Suppressor macrophage treated with lipopolysaccharide for 4 hours (primary cell): ENCODE measurements around the gene PRRT1.
A peak's percentile ranks its signal among the peaks of the same experiment; 100 is the strongest.
"Not testable (repeated sequence)": the region's sequence is repeated elsewhere in the genome, so short reads cannot be mapped to it uniquely, and the experiment has no call there.

Experiments
- DNase-seq: peaks from one replicate; pipeline ENCODE4 v3.0.0-alpha.2; 2020

The PRRT1 gene

DNA sequence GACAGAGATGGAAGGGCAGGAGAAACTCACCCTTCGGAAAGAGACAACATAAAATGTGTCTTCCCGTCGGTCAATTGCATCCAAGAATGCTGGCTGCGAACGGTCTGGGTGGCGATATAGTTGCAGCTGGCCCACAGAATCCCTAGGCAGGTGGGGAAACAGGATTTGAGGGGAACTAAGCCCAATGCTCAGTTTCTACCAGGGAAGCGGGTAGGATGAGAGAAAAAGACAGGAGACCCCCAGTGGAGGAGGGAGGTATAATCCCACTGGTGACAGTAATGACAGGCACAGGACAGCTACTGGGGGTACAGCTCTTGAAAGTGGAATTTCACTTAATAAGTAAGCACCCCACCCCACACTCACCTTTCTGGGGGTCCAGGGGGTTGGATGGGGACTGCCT is 35.1 kb downstream of the PRRT1 start:
- no peak for DNase-seq

DNA sequence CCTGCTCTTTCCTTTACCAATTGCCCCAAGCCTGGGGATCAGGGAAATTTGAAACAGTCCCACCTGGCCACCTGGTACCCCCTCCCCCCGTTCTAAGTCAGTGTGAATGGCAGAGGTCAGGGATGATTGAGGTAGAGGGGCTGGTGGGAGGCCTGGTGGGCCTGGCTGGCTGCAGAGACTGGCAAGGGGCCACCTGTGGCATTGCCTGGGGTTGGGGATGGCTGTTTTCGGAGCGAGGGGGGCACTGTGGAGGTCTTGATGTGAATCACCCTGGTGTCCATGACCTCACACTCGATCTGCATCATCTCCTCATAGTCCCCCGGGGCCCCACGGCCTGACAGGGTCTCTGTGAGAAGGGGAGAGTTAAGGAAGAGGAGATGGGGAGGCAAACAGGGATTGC is 36.1 kb downstream of the PRRT1 start:
- no peak for DNase-seq

GRCh38 chr6:32114796-32115195 is 36.9 kb downstream of the PRRT1 start:
- no peak for DNase-seq

DNA sequence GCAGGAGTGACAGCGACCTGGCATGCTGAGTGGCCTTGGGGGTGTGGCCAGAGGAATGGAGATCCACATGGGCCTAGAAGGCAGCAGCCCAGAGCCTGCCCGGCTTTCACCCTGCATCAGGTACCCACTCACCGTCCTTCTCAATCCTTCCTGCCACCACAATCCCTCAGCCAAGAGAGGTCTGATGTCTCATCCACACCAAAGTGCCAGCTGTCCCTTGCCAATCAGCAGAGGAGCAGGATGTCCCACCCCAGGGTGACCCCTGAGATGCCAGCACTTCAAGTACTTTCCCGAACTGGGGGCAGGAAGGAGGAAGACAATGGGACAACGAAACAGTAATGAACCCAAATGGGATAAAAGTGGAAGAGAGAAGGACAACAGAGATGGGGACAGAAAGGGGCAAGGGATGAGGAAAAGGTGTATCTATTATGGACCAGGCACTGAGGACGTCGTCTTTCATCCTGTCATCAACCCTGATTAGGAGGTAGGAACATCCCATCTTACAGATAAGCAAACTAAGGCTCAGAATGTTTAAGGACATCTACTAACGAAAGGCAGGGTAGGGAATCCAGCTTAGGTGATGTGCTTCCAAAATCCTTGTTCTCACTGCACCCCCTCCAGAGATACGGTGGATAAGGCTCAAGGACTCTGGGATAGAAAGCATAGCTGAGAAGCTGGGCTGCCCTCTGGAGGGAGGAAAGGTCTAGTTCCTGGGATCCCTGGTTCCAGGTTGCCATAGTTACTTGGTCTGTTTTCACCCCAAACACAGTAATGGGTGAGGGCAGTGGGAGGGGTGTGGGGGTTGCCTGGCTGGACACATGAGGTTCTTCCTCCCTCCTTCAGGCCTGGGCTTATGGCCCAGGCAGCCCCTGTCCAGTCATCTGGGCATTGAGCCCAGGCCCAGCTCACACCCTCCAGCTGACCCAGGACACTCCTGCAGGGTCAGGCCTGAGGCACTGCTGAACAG is 38.1 kb downstream of the PRRT1 start:
- no peak for DNase-seq

- no peak for DNase-seq
Observed at GRCh38 chr6:32112431-32112980, 39.2 kb downstream of the PRRT1 start.

GRCh38 chr6:32111424-32112066 is 40.2 kb downstream of the PRRT1 start:
- no peak for DNase-seq

DNA sequence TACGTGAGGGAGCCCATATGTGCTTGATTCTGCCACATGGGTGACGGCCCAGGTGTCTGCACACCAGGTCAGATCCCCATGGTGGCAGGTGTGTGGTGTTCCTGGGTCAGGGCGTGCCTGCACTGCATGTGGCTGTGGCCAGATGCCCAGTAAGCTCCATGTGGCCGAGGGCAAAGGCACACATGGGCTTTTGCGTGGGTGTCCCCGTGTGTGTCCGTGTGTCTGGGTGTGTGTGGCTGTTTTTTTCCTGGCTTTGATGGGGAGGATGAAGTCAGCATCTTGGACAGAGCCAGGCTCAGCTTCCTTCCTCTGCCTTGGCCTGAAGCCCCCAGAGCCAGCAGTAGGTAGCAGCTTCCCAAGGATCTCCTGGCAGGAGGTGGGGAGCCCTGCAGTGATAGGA is 41.1 kb downstream of the PRRT1 start:
- DNase-seq: no peak

DNA sequence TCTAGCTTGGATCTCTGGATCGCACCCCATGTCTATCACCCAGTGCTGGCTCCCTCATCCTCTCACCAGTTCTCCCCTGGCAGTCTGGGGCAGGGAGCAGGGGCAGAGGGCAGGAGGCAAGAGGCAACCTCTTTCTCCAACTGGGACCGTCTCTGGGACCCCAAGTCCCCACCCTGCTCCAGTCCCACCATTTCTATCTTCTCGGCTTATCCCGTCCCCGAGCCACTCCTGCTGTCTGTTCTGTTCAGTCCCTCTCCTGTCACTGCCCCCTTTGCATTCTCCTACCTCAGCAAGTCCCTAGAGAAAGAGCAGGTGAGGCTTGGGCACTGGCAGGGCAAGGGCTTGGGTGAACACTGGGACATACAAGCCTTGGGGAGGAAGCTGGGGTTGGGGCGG is 42.0 kb downstream of the PRRT1 start:
- DNase-seq: no peak

GRCh38 chr6:32109114-32109764 is 42.5 kb downstream of the PRRT1 start, which contains the start of gene TNXB:
Gene TNXB, minus strand, starts transcription at chr6:32109338. Its CDS starts 11,140 bp downstream, at chr6:32098198.
- no peak for DNase-seq

DNA sequence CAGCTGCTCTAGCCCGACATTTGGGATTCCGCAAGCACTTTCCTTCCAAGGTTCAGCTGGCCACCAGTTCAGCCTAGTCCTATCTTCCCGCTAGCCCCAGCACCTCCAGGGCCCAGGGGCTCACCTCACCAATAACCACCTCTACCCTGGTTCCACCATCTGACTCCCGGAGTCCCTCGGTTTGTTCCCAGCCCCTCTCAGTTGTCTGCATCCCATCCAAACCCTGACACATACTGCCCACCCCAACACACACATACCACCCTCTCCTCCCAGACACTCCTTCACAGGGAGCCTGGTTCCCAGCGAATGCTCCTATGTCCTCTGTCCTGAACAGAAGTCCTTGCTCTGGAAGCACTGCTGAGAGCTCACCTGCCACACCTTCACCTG is 43.0 kb downstream of the PRRT1 start:
- DNase-seq: no peak

DNA sequence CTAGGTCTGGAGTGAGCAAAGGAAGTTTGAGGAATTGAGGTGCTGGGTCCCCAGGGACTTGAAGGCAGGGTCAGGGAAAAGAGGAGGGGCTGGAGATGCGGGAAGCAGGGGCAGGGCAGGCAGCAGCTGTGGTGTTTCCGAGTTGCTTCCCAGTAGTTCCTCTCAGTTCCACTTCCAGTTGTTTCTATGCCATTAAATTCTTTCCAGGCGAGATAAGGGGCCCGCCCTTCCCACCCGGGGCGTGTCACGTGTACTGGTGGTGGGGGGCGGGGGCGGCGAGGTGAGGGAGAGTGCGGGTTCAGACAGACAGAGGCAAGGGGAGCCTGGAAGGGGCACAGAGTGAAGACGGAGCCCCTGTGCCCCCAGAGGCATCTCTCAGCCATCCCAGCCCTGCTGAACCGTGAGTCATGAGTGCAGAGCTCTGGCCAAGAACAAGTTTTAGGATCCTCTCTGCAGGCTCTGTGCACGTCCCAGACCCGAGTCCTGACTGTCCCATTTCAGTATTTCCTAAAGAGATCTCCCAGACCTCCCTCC is 43.6 kb downstream of the PRRT1 start:
- no peak for DNase-seq

DNA sequence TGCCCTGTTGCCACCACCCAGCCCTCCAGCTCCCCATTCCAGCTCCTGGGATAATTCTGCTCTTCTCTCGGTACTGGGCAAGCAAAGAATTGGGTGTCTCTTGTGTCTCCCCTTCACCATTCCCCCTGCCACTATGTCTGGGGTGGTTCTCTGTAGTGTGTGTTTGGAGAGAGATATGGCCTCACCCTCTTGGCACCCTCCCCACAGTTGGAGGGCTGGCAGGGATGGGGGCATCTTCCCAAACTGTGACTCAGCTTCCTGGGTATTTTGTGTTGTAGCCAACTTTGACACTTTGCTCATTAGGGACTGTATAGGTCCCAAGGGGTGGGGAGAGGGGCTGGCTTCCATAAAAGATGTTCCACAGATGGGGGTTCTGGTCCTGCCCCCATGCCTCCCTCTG is 44.3 kb downstream of the PRRT1 start:
- DNase-seq: no peak

- DNase-seq: peak; percentile 12
Observed at GRCh38 chr6:32105433-32105832, 46.3 kb downstream of the PRRT1 start.

DNA sequence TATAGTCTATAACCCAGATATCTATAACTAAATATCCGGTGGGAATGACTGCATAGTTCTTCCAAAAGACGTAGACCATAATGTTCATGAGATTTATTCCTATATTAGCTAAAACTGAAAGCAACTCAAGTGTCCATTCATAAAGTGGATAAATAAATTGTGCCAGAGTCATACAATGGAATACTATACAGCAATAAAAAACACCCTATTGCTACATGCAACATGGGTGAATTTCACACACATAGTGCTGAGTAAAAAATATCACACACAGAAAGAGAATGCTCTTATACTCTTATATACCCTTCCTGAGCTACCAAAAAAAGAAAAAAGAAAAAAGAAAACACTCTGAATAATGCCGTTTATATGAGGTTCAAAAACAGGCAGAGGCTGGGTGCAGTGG is 49.5 kb downstream of the PRRT1 start:
- DNase-seq: no peak

- DNase-seq: not testable (repeated sequence)
Observed at GRCh38 chr6:32100251-32100650, 51.5 kb downstream of the PRRT1 start.
